HepG2 (cell line): Measurements from ENCODE around the gene PPP1R14D. TPM values are rescaled to one million over a fixed set of nuclear protein-coding genes. Genes with fewer than 3 reads are reported as not detected.
A peak's percentile ranks its signal among the peaks of the same experiment; 100 is the strongest.

Source experiments
- ATF7-NPFF ChIP-seq: sonication (generic); formaldehyde crosslinking; IDR thresholded peaks from 2 replicates; pipeline ENCODE4 v1.8.1; 2023; ENCODE audit warnings: mild to moderate bottlenecking, low read depth, missing genetic modification reagents, moderate library complexity
- FOXP1 ChIP-seq, 2 experiments: fragments of 450-650 bp in 1 of 2; IDR thresholded peaks; 2 replicates each; pipeline ENCODE4 v1.6.1; 2017 to 2018; ENCODE audit warnings: antibody characterized with exemption in 1 of 2
- NCOR1 ChIP-seq: fragments of 200-600 bp; sonication (generic); IDR thresholded peaks from 2 replicates; pipeline ENCODE4 v1.7.0; 2017; ENCODE audit warnings: antibody characterized with exemption, low read length, borderline replicate concordance
- NR2F6 ChIP-seq, 2 experiments: IDR thresholded peaks; 2 replicates each; pipeline ENCODE4 v1.6.1; 2016; ENCODE audit warnings: antibody characterized with exemption in 1 of 2, mild to moderate bottlenecking in 1 of 2
- RXRA ChIP-seq: sonication (generic); formaldehyde crosslinking; IDR thresholded peaks from 2 replicates; pipeline ENCODE4 v1.5.1; 2020; ENCODE audit warnings: missing genetic modification reagents
- TCF7 ChIP-seq: sonication (generic); IDR thresholded peaks from 2 replicates; pipeline ENCODE4 v1.6.1; 2016; ENCODE audit warnings: antibody characterized with exemption, low read depth
- ZNF326 ChIP-seq: sonication (generic); formaldehyde crosslinking; IDR thresholded peaks from 2 replicates; pipeline ENCODE4 v1.4.0; 2020; ENCODE audit warnings: missing genetic modification reagents, borderline replicate concordance
- ZNF609 ChIP-seq: sonication (generic); formaldehyde crosslinking; IDR thresholded peaks from 2 replicates; pipeline ENCODE4 v1.4.0; 2020; ENCODE audit warnings: mild to moderate bottlenecking, missing genetic modification reagents, borderline replicate concordance
- polyA plus RNA-seq, 8 experiments: library from polyadenylated mRNA; depleted of rRNA in 3 of 8; stranded (reverse) in 7 of 8; unstranded in 1 of 8; fragments of >200 nt; fragmentation: Illumina TruSeq in 4 of 8; extraction: Trizol in 4 of 8; gene quantifications; 2 replicates each; pipeline versions ENCODE4 v1.2.1 to v1.2.3, GENCODE V29; 2011 to 2016; ENCODE audit warnings: low read depth in 4 of 8, missing spikeins in 1 of 8, mixed read lengths in 1 of 8; ENCODE audit not compliant: insufficient read depth in 1 of 8
- total RNA-seq, 5 experiments: library from RNA; depleted of rRNA; stranded (reverse); fragments of >200 nt; fragmentation: Illumina TruSeq; extraction: Trizol; gene quantifications; 2 replicates each; pipeline ENCODE4 v1.2.3, GENCODE V29; 2016; ENCODE audit warnings: low read depth in 1 of 5
- TF ChIP-seq, protein P1 (sequence below): IDR thresholded peaks from 2 replicates; pipeline ENCODE4 v1.4.0; 2020; ENCODE audit warnings: mild to moderate bottlenecking, missing genetic modification reagents
- TF ChIP-seq, protein P2 (sequence below): sonication (generic); formaldehyde crosslinking; IDR thresholded peaks from 2 replicates; pipeline ENCODE4 v1.5.0; 2020; ENCODE audit warnings: missing genetic modification reagents
- TF ChIP-seq, protein P3 (sequence below), 2 experiments: sonication (generic) in 1 of 2; formaldehyde crosslinking in 1 of 2; IDR thresholded peaks; 2 replicates each; pipeline versions ENCODE4 v1.5.1 to v1.6.1; 2011 to 2020; ENCODE audit warnings: borderline replicate concordance in 1 of 2, low read depth in 1 of 2, low read length in 1 of 2, mild to moderate bottlenecking in 1 of 2, missing genetic modification reagents in 1 of 2, moderate library complexity in 1 of 2

Gene PPP1R14D
- total and polyA plus RNA-seq, 2 of the 13 experiments (the other 11 are each of a cell fraction or from before 2014, with no cell fraction given): 0.53 to 0.55 TPM

DNA sequence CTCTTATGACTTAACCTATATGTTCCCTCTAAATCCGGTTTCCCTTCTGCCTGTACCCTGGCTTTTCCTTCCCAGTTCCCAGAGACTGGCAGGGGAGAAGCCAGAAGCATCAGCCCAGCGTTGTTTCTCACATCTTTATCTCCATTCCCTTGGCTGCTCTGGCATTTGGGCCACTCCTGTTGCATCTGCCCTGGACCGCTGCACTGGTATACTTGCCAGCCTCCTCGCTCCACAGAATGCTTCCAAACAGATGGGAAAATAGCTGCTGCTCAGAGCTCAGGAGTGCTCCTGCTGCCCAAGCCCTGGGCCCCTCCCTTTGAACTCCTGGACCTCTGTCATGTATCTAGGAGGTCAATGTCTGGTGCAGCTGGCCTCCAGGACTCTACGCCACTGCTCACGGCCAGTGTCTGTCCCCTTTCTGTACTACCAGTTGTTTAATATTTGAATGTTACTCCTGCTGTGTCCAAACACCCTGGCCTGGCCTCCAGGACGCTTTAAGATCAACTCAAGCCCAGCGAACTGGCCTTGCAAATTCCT is 22.1 kb upstream of the PPP1R14D start (continued):
- TF ChIP-seq, protein P1, sequence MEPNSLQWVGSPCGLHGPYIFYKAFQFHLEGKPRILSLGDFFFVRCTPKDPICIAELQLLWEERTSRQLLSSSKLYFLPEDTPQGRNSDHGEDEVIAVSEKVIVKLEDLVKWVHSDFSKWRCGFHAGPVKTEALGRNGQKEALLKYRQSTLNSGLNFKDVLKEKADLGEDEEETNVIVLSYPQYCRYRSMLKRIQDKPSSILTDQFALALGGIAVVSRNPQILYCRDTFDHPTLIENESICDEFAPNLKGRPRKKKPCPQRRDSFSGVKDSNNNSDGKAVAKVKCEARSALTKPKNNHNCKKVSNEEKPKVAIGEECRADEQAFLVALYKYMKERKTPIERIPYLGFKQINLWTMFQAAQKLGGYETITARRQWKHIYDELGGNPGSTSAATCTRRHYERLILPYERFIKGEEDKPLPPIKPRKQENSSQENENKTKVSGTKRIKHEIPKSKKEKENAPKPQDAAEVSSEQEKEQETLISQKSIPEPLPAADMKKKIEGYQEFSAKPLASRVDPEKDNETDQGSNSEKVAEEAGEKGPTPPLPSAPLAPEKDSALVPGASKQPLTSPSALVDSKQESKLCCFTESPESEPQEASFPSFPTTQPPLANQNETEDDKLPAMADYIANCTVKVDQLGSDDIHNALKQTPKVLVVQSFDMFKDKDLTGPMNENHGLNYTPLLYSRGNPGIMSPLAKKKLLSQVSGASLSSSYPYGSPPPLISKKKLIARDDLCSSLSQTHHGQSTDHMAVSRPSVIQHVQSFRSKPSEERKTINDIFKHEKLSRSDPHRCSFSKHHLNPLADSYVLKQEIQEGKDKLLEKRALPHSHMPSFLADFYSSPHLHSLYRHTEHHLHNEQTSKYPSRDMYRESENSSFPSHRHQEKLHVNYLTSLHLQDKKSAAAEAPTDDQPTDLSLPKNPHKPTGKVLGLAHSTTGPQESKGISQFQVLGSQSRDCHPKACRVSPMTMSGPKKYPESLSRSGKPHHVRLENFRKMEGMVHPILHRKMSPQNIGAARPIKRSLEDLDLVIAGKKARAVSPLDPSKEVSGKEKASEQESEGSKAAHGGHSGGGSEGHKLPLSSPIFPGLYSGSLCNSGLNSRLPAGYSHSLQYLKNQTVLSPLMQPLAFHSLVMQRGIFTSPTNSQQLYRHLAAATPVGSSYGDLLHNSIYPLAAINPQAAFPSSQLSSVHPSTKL: peak; percentile 48; the same call in 1 of the 2 replicates
- TF ChIP-seq FOXP1 (IDR thresholded peaks at IDR 0.05) (no peak), FOXP1 (CRISPR knock-in tag; IDR thresholded peaks at IDR 0.05) (no peak), TCF7 (no peak), ATF7-NPFF (no peak), ZNF326 (no peak), NR2F6 (IDR thresholded peaks at IDR 0.05) (no peak; the same call in 1 of the 2 replicates), NR2F6 (CRISPR knock-in tag; IDR thresholded peaks at IDR 0.05) (peak; percentile 52), RXRA (peak; percentile 59; the same call in 1 of the 2 replicates), ZNF609 (CRISPR knock-in tag) (no peak), NCOR1 (peak; percentile 40; the same call in 1 of the 2 replicates)
- TF ChIP-seq, protein P2, sequence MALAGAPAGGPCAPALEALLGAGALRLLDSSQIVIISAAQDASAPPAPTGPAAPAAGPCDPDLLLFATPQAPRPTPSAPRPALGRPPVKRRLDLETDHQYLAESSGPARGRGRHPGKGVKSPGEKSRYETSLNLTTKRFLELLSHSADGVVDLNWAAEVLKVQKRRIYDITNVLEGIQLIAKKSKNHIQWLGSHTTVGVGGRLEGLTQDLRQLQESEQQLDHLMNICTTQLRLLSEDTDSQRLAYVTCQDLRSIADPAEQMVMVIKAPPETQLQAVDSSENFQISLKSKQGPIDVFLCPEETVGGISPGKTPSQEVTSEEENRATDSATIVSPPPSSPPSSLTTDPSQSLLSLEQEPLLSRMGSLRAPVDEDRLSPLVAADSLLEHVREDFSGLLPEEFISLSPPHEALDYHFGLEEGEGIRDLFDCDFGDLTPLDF: no peak
- TF ChIP-seq, protein P3, sequence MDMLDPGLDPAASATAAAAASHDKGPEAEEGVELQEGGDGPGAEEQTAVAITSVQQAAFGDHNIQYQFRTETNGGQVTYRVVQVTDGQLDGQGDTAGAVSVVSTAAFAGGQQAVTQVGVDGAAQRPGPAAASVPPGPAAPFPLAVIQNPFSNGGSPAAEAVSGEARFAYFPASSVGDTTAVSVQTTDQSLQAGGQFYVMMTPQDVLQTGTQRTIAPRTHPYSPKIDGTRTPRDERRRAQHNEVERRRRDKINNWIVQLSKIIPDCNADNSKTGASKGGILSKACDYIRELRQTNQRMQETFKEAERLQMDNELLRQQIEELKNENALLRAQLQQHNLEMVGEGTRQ (IDR thresholded peaks at IDR 0.05; ENCODE audit: low read depth, low read length): no peak
- TF ChIP-seq, protein P3 (CRISPR knock-in tag; IDR thresholded peaks at IDR 0.05; ENCODE audit: borderline replicate concordance): no peak
